Fibroblast of villous mesenchyme (primary cell): ENCODE measurements around the gene CENPM. TPM values are rescaled to one million over a fixed set of nuclear protein-coding genes. Genes with fewer than 3 reads are reported as not detected.

Experiments
- DNase-seq: peaks from one replicate; pipeline ENCODE4 v3.0.0-alpha.2; 2010; ENCODE audit warnings: low read depth
- H3K4me3 ChIP-seq: 2 replicates; pipeline ENCODE4 v1.5.1; 2011; ENCODE audit warnings: low read depth, mild to moderate bottlenecking, low read length
- small RNA-seq: library from RNA; depleted of rRNA; stranded (forward); fragments of <200 nt; gene quantifications from one replicate; pipeline ENCODE3, GENCODE V24; 2012
- total RNA-seq: library from RNA; depleted of rRNA; stranded (reverse); fragments of >200 nt; gene quantifications from 2 replicates; pipeline ENCODE4 v1.2.3, GENCODE V29; 2012
- TF ChIP-seq, protein P1 (sequence below): IDR thresholded peaks from 2 replicates; pipeline ENCODE4 v1.5.1; 2012; ENCODE audit warnings: low read depth, mild to moderate bottlenecking, low read length; ENCODE audit not compliant: insufficient read depth

Gene CENPM
- total RNA-seq, 1 donor: 14.2 TPM

DNA sequence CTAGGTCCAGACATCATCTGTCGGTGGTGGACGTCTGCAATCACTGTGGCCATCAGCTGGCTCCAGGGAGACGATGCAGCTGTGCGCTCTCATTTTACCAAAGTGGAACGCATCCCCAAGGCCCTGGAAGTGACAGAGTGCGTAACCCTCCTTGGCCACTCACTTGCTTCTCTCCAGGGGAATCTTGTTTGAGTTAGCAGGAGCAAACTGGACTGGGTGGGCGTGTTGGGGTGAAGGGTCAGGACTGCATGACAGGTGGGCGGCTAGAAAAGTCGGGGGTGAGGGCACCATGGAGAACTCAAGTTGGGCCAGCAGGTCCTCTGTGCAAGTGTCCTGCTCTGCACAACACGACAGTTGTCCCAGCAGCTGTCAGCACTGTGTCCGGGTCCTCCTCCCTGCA is 48.3 kb downstream of the CENPM start:
- no peak for DNase-seq
- no peak overlapping the region for H3K4me3 ChIP-seq
- TF ChIP-seq, protein P1, sequence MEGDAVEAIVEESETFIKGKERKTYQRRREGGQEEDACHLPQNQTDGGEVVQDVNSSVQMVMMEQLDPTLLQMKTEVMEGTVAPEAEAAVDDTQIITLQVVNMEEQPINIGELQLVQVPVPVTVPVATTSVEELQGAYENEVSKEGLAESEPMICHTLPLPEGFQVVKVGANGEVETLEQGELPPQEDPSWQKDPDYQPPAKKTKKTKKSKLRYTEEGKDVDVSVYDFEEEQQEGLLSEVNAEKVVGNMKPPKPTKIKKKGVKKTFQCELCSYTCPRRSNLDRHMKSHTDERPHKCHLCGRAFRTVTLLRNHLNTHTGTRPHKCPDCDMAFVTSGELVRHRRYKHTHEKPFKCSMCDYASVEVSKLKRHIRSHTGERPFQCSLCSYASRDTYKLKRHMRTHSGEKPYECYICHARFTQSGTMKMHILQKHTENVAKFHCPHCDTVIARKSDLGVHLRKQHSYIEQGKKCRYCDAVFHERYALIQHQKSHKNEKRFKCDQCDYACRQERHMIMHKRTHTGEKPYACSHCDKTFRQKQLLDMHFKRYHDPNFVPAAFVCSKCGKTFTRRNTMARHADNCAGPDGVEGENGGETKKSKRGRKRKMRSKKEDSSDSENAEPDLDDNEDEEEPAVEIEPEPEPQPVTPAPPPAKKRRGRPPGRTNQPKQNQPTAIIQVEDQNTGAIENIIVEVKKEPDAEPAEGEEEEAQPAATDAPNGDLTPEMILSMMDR: no peak

DNA sequence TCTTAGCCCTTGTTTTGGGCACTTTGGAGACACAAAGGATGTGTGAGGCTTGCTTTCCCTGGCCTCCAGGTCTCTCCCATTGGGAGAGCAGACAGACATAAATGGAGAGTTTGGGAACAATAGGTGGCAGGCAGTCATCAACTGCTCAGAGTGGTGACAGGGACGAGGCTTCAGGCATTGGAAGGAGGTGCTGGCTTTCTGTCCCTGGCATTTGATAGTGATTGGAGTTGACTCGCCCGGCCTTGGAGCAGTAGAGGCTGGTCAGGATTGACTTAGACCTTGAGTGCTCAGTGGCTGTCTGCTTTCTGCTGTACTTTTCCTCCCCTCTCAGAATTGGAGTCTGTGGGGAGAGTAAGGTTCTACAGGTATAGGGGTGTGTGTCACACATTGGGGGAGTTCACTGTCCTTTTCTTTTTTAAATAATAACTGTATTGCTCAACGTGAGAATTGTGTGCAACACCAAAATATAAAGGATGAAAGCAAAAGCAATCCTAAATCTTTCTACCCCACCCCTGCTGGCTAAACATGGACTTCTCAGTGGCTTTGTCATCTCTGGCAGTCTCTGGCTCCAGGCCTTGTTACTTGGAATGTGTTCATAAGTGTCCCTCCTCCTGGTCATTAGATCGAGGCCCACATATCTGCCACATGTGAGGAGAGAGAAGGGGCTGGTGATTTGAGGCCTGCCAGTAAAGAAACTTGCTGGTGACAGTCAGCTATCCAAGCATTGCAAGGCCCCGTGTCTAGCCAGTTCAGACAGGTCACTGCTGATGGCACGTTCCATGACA is 53.2 kb downstream of the CENPM start:
- TF ChIP-seq, protein P1: no peak
- DNase-seq: no peak

DNA sequence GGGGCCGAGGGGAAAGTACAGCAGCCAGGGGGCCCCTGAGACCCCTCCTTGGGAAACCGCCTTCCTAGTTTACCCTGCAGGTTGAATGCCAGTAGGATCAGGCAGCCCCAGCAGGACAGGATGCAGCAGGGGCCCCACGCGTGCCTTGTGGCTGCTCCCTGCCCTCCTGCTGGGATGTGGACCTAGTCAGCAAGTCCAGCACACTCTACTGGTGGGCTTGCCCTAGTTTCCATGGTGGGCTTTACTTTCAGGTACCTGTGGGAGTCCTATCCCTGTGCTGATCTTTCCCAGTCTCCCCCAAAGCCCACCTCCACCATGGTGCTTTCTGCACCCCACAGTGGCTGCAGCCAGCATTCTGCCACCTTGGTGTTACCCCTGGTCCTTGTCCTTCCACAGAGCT is 54.2 kb downstream of the CENPM start:
- no peak for DNase-seq
- H3K4me3 ChIP-seq: no peak overlapping the region
- TF ChIP-seq, protein P1: no peak

More for the DNA sequence above, 53.2 kb downstream of the CENPM start:
- no peak overlapping the region for H3K4me3 ChIP-seq

DNA sequence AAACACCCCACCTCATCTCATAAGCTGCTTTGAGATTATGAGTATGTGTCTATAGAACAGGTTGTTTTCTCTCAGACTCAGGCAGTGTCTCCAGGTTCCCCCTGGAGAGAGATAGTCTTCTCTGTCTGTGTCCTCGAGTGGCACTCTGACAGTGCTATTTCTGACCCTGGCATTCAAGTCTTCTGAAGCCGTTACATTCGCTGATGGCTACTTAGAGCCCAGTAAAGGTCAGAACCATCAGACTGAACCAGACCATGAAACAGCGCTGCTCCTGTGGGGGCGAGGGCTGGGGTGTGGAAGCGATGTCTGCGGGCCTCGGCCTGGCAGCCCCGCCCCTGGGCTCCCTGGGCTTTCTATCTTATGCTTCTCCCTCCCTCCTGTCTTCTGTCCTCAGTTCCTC is 55.5 kb downstream of the CENPM start:
- no peak for DNase-seq
- TF ChIP-seq, protein P1: no peak
- no peak overlapping the region for H3K4me3 ChIP-seq

Small RNA genes lying within 50 kb of the gene (small RNA-seq; reads per million reads assigned to genes)
- gene MIR33A: 10.7 reads per million, percentile 90 among the genes with 10 or more reads in this experiment

Other genes with a start within 250 kb of the CENPM start
- 1.3 and 2.2 TPM in 2 replicates for gene MEI1, start 247.6 kb downstream of the CENPM start, total RNA-seq
- gene CCDC134, start 146.5 kb downstream of the CENPM start, total RNA-seq: 11.3 and 16.0 TPM in 2 replicates
- gene SREBF2, start 114.0 kb downstream of the CENPM start, total RNA-seq: 83.3 and 104 TPM in 2 replicates
- gene SHISA8, start 32.1 kb downstream of the CENPM start, total RNA-seq: not detected in 2 replicates
- under 0.01 TPM in 2 replicates for gene TNFRSF13C, start 20.3 kb downstream of the CENPM start, total RNA-seq
- under 0.01 TPM in 2 replicates for gene SEPTIN3, start 22.3 kb upstream of the CENPM start, total RNA-seq
- 0.32 and 0.43 TPM in 2 replicates for gene WBP2NL, start 51.6 kb upstream of the CENPM start, total RNA-seq
- gene NAGA, start 123.7 kb upstream of the CENPM start, total RNA-seq: 31.1 and 41.6 TPM in 2 replicates
- 19.0 and 21.2 TPM in 2 replicates for gene PHETA2, start 127.1 kb upstream of the CENPM start, total RNA-seq
- gene SMDT1, start 132.5 kb upstream of the CENPM start, total RNA-seq: 5.2 and 6.1 TPM in 2 replicates
- 40.6 TPM in 2 replicates for gene NDUFA6, start 143.6 kb upstream of the CENPM start, total RNA-seq
- gene CYP2D6, start 183.7 kb upstream of the CENPM start, total RNA-seq: under 0.01 and 0.32 TPM in 2 replicates